Large intestine (tissue), 12 donors: ENCODE results near the gene PLEKHG7. TPM values are rescaled to one million over a fixed set of nuclear protein-coding genes. Genes with fewer than 3 reads are reported as not detected.
"Not testable (repeated sequence)": the region's sequence is repeated elsewhere in the genome, so short reads cannot be mapped to it uniquely, and the experiment has no call there.

Source experiments
- DNase-seq, 2 donors: peaks; one replicate each; pipeline versions ENCODE4 v3.0.0 to v3.0.0-alpha.2; 2013
- H3K27ac ChIP-seq: one replicate; pipeline ENCODE4 v1.5.1; 2013; ENCODE audit warnings: low read length
- H3K27me3 ChIP-seq: 2 replicates; pipeline ENCODE4 v1.6.1; 2013; ENCODE audit warnings: low read length; ENCODE audit not compliant: control insufficient read depth, insufficient read depth
- H3K36me3 ChIP-seq: 2 replicates; pipeline ENCODE4 v1.6.1; 2013; ENCODE audit warnings: low read length; ENCODE audit not compliant: control insufficient read depth, insufficient read depth
- H3K4me1 ChIP-seq: one replicate; pipeline ENCODE4 v1.6.1; 2013; ENCODE audit warnings: low read length; ENCODE audit not compliant: control insufficient read depth, insufficient read depth
- H3K4me3 ChIP-seq: one replicate; pipeline ENCODE4 v1.5.1; 2013; ENCODE audit warnings: low read length
- H3K9me3 ChIP-seq: one replicate; pipeline ENCODE4 v1.6.1; 2013; ENCODE audit warnings: mild to moderate bottlenecking, low read depth, low read length, moderate library complexity; ENCODE audit not compliant: control insufficient read depth
- WGBS: methylation state at CpG from one replicate; pipeline ENCODE4 v1.1.5; 2013; ENCODE audit warnings: low lambda C conversion rate; ENCODE audit not compliant: insufficient coverage; 5-methylcytosine and 5-hydroxymethylcytosine counted together
- long read RNA-seq, 11 donors: transcript quantifications; one replicate each; lab custom pipeline, GENCODE V29; 2026
- polyA plus RNA-seq: library from polyadenylated mRNA; unstranded; fragments of 120-200 nt; gene quantifications from one replicate; pipeline ENCODE4 v1.2.1, GENCODE V29; 2013

The PLEKHG7 gene
- 0.54 TPM for polyA plus RNA-seq
- long read RNA-seq, donor 1, result 0 reads
- long read RNA-seq, donor 2, result 0 reads
- long read RNA-seq, donor 3, result 0 reads
- long read RNA-seq, donor 4, result 0 reads
- long read RNA-seq, donor 5, result 0 reads
- long read RNA-seq, donor 6, result 0 reads
- long read RNA-seq, donor 7, result 0 reads
- long read RNA-seq, donor 8, result 0 reads
- long read RNA-seq, donor 9, result 0 reads
- long read RNA-seq, donor 10, result 0 reads
- long read RNA-seq, donor 11, result 0 reads

GRCh38 chr12:92702754-92703679, at the start of gene PLEKHG7:
PLEKHG7 (plus strand) TSS chr12:92702989; CDS start chr12:92706632, 3,643 bp downstream.
- Histone ChIP-seq H3K36me3 (no peaks in the 10 kb centered on the region), H3K4me3 (peak within 1 kb of the TSS; percentile 59), H3K9me3 (no peaks in the 10 kb centered on the region), H3K27me3 (no peaks in the 10 kb centered on the region), H3K27ac (peak within 1 kb of the TSS; percentile 96), H3K4me1 (peaks cover 8% of the 10 kb centered on the region)
- peak; percentile 69 to 92 for DNase-seq
- no CpG with 5 or more reads among the region's 8 CpGs for WGBS

- H3K4me1 ChIP-seq, result peaks cover 10% of the 10 kb centered on the region
- H3K9me3 ChIP-seq, H3K4me3 ChIP-seq, H3K36me3 ChIP-seq, DNase-seq, H3K27me3 ChIP-seq, H3K27ac ChIP-seq: not testable (repeated sequence)
- no CpG with 5 or more reads among the region's 4 CpGs for WGBS
Measured at GRCh38 chr12:92654256-92654655, 48.5 kb upstream of the PLEKHG7 start.

GRCh38 chr12:92654929-92655328, 47.9 kb upstream of the PLEKHG7 start:
- DNase-seq, result no peak
- Histone ChIP-seq H3K9me3 (no peaks in the 10 kb centered on the region), H3K4me3 (no peak overlapping the region), H3K4me1 (peaks cover 5% of the 10 kb centered on the region), H3K27ac (no peak overlapping the region), H3K36me3 (no peaks in the 10 kb centered on the region), H3K27me3 (no peaks in the 10 kb centered on the region)
- WGBS, result no CpG with 5 or more reads among the region's 1 CpG

- 100% methylated on average over 1 of the region's 1 CpG for WGBS
- Histone ChIP-seq H3K36me3 (no peaks in the 10 kb centered on the region), H3K27me3 (no peaks in the 10 kb centered on the region), H3K27ac (no peak overlapping the region), H3K9me3 (peaks cover 1% of the 10 kb centered on the region), H3K4me3 (no peak overlapping the region), H3K4me1 (peaks cover 5% of the 10 kb centered on the region)
- no peak for DNase-seq
Measured at GRCh38 chr12:92656911-92657310, 45.9 kb upstream of the PLEKHG7 start.

- Histone ChIP-seq H3K36me3 (no peaks in the 10 kb centered on the region), H3K4me1 (peaks cover 5% of the 10 kb centered on the region), H3K4me3 (no peak overlapping the region), H3K27me3 (no peaks in the 10 kb centered on the region), H3K9me3 (peaks cover 3% of the 10 kb centered on the region), H3K27ac (no peak overlapping the region)
- WGBS, result no CpG with 5 or more reads among the region's 4 CpGs
- DNase-seq, result no peak
Measured at GRCh38 chr12:92657770-92658169, 45.0 kb upstream of the PLEKHG7 start.

- Histone ChIP-seq H3K4me1 (peaks cover 5% of the 10 kb centered on the region), H3K27me3 (no peaks in the 10 kb centered on the region), H3K36me3 (no peaks in the 10 kb centered on the region), H3K9me3 (peaks cover 3% of the 10 kb centered on the region), H3K27ac (no peak overlapping the region), H3K4me3 (no peak overlapping the region)
- no peak for DNase-seq
- WGBS, result 100% methylated on average over 1 of the region's 2 CpGs
Measured at GRCh38 chr12:92658611-92659010, 44.2 kb upstream of the PLEKHG7 start.

GRCh38 chr12:92661269-92661668, 41.5 kb upstream of the PLEKHG7 start:
- Histone ChIP-seq H3K36me3 (no peaks in the 10 kb centered on the region), H3K27ac (no peak overlapping the region), H3K4me1 (no peaks in the 10 kb centered on the region), H3K4me3 (no peak overlapping the region), H3K9me3 (peaks cover 3% of the 10 kb centered on the region), H3K27me3 (no peaks in the 10 kb centered on the region)
- WGBS, result 100% methylated on average over 1 of the region's 6 CpGs
- DNase-seq, result no peak

- Histone ChIP-seq H3K27ac (no peak overlapping the region), H3K36me3 (no peaks in the 10 kb centered on the region), H3K27me3 (no peaks in the 10 kb centered on the region), H3K9me3 (peaks cover 3% of the 10 kb centered on the region), H3K4me3 (no peak overlapping the region), H3K4me1 (no peaks in the 10 kb centered on the region)
- no peak for DNase-seq
- WGBS, result no CpG with 5 or more reads among the region's 2 CpGs
Measured at GRCh38 chr12:92665496-92665895, 37.3 kb upstream of the PLEKHG7 start.

GRCh38 chr12:92668739-92669138, 34.0 kb upstream of the PLEKHG7 start:
- Histone ChIP-seq H3K4me3 (no peak overlapping the region), H3K27ac (no peak overlapping the region), H3K36me3 (no peaks in the 10 kb centered on the region), H3K4me1 (no peaks in the 10 kb centered on the region), H3K27me3 (no peaks in the 10 kb centered on the region), H3K9me3 (no peaks in the 10 kb centered on the region)
- DNase-seq, result no peak

GRCh38 chr12:92671524-92671923, 31.3 kb upstream of the PLEKHG7 start:
- no CpG with 5 or more reads among the region's 11 CpGs for WGBS
- H3K4me3 ChIP-seq, H3K9me3 ChIP-seq, H3K27ac ChIP-seq, DNase-seq, H3K36me3 ChIP-seq, H3K27me3 ChIP-seq, H3K4me1 ChIP-seq: not testable (repeated sequence)
